HEK293 (cell line): ENCODE data around the gene HNRNPA2B1.

Experiments used
- PRDM1 ChIP-seq: fragments of 450-650 bp; formaldehyde crosslinking; IDR thresholded peaks from 2 replicates; pipeline ENCODE4; 2016; ENCODE audit warnings: missing biosample characterization, missing genetic modification characterization
- SETDB1 ChIP-seq: IDR thresholded peaks from one replicate; pipeline ENCODE4 v1.6.1; 2017; ENCODE audit warnings: mild to moderate bottlenecking, low read length, moderate library complexity, mixed read lengths; ENCODE audit not compliant: insufficient read length
- ZNF239 ChIP-seq: fragments of 450-650 bp; formaldehyde crosslinking; IDR thresholded peaks from 2 replicates; pipeline ENCODE4 v1.5.1; 2016; ENCODE audit warnings: missing biosample characterization, missing genetic modification characterization
- ZNF274 ChIP-seq, 2 experiments: fragments of 200-500 bp in 1 of 2; fragments of 450-650 bp in 1 of 2; sonication (Bioruptor generic) in 1 of 2; formaldehyde crosslinking in 1 of 2; IDR thresholded peaks; 2 replicates each; pipeline versions ENCODE4 v1.5.1 to v1.6.1; 2014 to 2016; ENCODE audit warnings: borderline replicate concordance in 1 of 2, inconsistent platforms in 1 of 2, low read length in 1 of 2, missing biosample characterization in 1 of 2, missing genetic modification characterization in 1 of 2
- ZNF473 ChIP-seq: fragments of 450-650 bp; formaldehyde crosslinking; IDR thresholded peaks from 2 replicates; pipeline ENCODE4 v1.5.1; 2017; ENCODE audit warnings: missing biosample characterization, missing genetic modification characterization
- ZNF792 ChIP-seq: fragments of 450-650 bp; formaldehyde crosslinking; IDR thresholded peaks from 2 replicates; pipeline ENCODE4 v1.5.1; 2016; ENCODE audit warnings: missing biosample characterization, missing genetic modification characterization
- TF ChIP-seq, protein P1 (sequence below): fragments of 450-650 bp; formaldehyde crosslinking; IDR thresholded peaks from 2 replicates; pipeline ENCODE4 v1.5.1; 2016; ENCODE audit warnings: missing biosample characterization, missing genetic modification characterization

DNA sequence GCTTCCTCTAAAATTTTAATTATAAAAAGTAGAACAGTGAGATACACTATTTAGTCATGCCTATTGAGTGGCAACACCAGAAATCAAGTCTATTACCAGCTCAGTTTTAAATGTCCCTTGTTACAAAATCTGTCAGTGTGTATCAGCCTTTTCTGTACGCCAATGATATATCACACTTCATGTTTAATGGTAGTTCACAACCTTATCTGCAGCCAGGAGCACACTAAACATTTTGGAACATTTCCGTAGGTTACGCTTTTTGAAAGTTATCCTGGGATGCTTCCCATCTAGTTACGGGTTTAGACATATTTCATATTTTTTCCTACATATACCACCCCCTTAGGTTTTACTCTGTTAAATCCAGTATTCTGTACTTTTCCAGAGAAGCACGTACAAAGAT, 5.4 kb downstream of the HNRNPA2B1 start:
- TF ChIP-seq ZNF239 (no peak), PRDM1 (tag by site-specific recombination) (no peak), ZNF473 (no peak), SETDB1 (no peak), ZNF792 (tag by site-specific recombination) (no peak), ZNF274 (IDR thresholded peaks at IDR 0.05; ENCODE audit: low read length) (no peak), ZNF274 (tag by site-specific recombination; IDR thresholded peaks at IDR 0.05; ENCODE audit: borderline replicate concordance) (no peak)
- TF ChIP-seq, protein P1, sequence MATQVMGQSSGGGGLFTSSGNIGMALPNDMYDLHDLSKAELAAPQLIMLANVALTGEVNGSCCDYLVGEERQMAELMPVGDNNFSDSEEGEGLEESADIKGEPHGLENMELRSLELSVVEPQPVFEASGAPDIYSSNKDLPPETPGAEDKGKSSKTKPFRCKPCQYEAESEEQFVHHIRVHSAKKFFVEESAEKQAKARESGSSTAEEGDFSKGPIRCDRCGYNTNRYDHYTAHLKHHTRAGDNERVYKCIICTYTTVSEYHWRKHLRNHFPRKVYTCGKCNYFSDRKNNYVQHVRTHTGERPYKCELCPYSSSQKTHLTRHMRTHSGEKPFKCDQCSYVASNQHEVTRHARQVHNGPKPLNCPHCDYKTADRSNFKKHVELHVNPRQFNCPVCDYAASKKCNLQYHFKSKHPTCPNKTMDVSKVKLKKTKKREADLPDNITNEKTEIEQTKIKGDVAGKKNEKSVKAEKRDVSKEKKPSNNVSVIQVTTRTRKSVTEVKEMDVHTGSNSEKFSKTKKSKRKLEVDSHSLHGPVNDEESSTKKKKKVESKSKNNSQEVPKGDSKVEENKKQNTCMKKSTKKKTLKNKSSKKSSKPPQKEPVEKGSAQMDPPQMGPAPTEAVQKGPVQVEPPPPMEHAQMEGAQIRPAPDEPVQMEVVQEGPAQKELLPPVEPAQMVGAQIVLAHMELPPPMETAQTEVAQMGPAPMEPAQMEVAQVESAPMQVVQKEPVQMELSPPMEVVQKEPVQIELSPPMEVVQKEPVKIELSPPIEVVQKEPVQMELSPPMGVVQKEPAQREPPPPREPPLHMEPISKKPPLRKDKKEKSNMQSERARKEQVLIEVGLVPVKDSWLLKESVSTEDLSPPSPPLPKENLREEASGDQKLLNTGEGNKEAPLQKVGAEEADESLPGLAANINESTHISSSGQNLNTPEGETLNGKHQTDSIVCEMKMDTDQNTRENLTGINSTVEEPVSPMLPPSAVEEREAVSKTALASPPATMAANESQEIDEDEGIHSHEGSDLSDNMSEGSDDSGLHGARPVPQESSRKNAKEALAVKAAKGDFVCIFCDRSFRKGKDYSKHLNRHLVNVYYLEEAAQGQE (tag by site-specific recombination): no peak
